HG02840 (cell line): ENCODE results near the gene TMEM60.
"Not testable (repeated sequence)": the region's sequence is repeated elsewhere in the genome, so short reads cannot be mapped to it uniquely, and the experiment has no call there.

Experiments used
- ATAC-seq: cut with Tn5 transposase; IDR thresholded peaks from one replicate; pipeline ENCODE4 v1.9.1; 2021; ENCODE audit warnings: mild to moderate bottlenecking, moderate library complexity, moderate number of reproducible peaks; ENCODE audit not compliant: unreplicated experiment, low FRiP score

The TMEM60 gene, protein sequence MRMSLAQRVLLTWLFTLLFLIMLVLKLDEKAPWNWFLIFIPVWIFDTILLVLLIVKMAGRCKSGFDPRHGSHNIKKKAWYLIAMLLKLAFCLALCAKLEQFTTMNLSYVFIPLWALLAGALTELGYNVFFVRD

GRCh38 chr7:77798394-77799077, at the start of gene TMEM60, which contains the start of gene PHTF2:
TMEM60 (minus strand) TSS chr7:77798434; CDS start chr7:77794373, 4,061 bp downstream.
PHTF2 (plus strand) TSS chr7:77798773.
- peak; percentile 95 for ATAC-seq

GRCh38 chr7:77846317-77847092, 48.3 kb upstream of the TMEM60 start:
- ATAC-seq = no peak

- no peak for ATAC-seq
Observed at GRCh38 chr7:77843194-77843593, 45.0 kb upstream of the TMEM60 start.

DNA sequence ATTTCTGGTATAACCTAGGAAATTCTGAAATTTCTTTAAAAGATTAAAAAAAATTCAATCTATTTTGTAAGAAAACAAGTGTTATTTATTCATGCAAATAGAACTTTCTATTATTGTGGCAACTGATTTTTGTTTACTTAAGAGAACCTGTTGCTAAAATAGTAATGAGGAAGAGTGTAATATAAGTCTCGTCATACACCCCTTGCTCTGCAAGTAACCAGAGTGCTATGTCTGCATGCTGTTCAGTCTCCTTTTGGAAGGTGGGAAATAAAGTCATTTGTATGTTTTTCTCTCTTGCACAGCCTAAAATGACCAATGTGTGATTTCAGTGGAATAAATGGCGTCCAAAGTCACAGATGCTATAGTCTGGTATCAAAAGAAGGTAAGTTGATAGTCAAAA, 41.7 kb upstream of the TMEM60 start:
- no peak for ATAC-seq

GRCh38 chr7:77838929-77839491, 40.8 kb upstream of the TMEM60 start:
- no peak for ATAC-seq

DNA sequence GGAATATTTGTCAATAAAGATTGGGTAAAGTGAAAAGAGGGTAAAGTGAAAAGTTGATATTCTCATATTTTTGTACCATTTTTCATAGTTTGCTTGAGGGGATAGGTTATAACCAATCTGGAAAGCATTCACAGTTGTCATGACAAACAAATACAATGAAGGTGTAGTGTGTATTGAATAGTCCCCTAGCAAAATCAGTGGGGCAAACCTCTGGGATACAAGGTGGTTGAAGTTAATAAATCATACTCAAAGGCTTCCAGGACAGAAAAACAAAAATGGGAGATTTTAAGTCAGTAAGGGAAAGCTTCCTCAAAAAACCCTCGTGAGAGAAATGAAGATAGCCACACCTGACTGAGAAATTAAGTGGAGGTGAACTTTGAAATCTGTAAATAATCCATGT, 39.7 kb upstream of the TMEM60 start:
- ATAC-seq = no peak

DNA sequence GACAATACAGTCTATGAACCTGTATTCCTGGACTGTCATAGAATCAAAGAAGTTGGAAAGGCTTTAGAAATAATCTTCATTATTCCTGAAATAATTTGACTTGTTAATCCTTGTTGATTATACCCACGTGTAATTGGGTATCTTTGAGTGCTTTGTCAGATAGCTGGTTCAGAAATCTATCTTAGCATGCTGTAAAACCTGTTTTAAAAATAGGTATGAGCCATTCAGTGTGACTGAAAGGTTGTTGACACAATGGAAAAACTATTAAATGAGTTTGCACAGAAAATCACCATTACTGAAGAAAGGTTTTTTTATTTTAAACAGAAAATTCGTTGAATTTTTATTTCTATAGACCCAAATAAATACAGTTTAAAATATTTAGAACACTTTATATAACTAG, 39.0 kb upstream of the TMEM60 start:
- no peak for ATAC-seq

DNA sequence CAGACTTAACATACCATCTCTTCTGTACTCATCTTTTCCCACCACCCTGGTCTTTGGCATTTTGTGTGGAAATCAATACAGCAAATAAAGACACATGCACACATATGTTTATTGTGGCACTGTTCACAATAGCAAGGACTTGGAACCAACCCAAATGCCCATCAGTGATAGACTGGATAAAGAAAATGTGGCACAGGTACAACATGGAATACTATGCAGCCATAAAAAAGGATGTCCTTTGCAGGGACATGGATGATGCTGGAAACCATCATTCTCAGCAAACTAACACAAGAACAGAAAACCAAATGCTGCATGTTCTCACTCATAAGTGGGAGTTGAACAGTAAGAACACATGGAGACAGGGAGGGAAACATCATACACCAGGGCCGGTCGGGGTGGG, 38.2 kb upstream of the TMEM60 start:
- ATAC-seq = not testable (repeated sequence)

DNA sequence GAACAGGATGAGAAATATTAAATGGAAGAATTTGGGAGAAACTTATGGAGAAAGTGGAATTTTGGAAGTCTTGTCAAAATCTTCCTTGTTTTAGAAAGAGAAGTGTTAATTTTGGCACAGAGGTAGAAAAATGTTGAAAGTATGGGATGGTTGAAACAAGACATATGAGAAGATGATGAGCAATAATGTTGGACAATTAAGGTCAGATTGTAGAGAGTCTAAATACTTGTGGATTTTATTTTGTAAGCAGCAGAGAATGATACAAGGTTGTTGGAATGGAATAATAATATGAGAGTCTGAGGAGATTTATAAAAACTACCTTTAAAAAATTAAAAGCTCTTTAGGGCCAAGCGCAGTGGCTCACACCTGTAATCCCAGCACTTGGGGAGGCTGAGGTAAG, 34.9 kb upstream of the TMEM60 start:
- no peak for ATAC-seq

DNA sequence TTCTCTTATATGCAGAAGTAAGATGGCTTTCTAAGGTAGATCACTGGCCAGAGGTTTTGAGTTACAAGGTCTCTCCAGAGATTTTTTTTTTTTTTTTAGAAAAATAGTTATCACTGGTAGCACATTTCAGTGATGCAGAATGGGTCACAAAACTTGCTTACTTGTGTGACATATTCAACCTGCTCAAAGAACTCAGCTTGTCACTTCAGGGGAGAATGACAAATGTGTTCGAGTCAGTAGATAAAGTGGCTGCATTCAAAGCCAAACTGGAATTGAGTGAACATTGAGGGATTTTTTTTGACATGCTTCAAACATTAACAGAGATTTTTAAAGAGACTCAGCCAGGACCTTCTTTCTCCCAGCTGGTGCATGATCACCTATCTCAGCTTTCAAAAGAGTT, 33.7 kb upstream of the TMEM60 start:
- ATAC-seq = no peak

DNA sequence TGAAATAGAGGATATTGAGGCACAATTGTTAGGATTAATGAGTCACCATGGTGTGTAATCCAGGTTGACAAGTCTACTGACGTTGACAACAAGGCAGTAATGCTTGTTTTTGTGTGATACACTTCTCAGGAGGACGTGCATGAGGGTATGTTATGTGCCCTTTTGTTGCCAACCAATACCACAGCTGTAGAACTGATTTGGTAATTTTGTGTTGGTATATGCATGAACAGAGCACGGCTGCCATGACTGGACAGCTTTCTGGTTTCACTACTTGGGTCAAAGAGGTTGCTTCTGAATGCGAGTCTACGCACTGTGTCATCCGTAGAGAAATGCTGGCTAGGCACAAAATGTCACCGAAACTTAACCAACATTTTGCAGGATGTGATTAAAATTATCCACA, 33.2 kb upstream of the TMEM60 start:
- no peak for ATAC-seq

DNA sequence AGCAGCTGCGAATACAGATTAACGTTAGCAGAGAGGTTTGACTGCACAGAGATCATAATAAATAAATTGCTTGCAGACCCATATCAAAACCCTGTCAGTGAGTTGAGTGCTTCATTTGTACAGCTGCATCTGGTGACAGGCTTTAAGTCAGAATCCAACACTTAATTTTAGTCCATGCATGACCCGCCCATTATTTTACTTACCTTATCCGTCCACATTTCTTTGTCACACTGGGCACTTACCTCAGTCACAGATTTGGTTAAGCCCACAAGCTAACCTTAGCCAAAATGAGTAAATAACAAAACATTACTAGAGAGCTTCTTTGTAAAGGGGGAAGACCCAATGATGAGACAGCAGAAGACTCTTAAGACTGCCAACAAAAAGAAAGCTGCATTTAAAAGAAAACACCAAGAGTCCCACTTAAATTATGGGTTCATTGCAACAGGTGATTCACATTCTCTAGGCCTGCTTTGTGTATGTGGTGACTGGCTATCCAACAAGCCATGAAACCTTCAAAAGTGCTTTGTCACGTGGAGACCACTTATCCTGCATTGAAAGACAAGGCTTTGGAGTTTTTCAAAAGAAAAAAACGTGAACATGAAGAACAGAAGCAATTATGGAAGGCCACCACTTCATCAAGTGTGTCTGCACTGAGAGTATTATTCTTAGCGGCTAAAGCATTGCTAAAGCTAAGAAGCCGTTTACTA, 32.6 kb upstream of the TMEM60 start:
- no peak for ATAC-seq

- no peak for ATAC-seq
Observed at GRCh38 chr7:77827999-77828398, 29.8 kb upstream of the TMEM60 start.

DNA sequence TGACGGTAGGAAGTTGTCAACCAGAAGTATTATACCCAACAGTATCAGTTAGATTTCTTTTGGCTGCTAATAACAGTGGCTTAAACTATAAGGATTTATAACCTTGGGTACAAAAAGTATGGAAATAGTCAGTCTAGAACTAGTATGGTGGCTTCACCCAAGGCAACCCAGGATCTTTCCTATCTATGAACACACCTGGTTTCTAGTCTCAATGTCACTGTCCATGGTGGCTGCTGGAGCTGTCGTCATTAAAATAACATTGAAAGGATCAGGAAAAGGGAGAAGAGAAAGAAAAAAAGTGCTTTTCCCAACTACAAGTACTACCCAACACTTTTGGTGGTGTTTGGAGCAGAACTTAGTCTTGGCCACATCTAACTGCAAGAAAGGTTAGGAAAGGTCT, 28.1 kb upstream of the TMEM60 start:
- no peak for ATAC-seq

DNA sequence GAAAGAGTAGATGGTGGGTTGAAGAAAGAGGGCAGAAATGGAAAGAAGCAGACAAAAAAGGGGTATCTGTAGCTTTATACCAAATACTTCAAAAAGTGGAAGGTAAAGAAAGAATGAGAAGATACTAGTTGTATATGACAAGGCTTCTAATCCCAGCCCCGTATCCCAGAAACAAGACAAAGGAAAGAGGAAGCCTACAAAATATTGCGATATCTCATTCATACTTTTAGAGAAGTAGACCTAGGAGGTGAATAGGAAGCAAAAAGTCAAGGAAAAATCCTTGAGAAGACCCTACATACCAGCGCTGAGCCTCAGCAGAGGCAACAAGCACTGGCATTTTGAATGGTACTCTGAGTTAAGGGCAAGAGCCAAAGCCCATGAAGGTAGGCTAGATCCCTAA, 26.9 kb upstream of the TMEM60 start:
- ATAC-seq = no peak

GRCh38 chr7:77824636-77825035, 26.4 kb upstream of the TMEM60 start:
- no peak for ATAC-seq

- no peak for ATAC-seq
Observed at GRCh38 chr7:77823787-77824186, 25.6 kb upstream of the TMEM60 start.

GRCh38 chr7:77822269-77822668, 24.0 kb upstream of the TMEM60 start:
- no peak for ATAC-seq

DNA sequence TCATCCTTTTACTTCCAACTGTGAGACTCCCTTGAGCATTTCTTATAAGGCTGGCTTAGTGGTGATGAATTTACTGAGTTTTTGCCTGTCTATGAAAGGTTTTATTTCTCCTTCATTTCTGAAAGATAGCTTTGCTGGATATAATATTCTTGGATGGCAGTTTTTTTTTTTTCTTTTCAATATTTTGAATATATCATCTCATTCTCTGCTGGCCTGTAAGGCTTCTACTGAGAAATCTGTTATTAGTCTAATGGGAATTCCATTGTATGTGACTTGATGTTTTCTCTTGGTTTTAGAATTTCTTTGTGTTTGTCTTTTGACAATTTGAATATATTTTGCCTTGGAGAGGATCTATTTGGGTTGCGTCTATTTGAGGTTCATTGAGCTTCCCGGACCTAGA, 22.7 kb upstream of the TMEM60 start:
- no peak for ATAC-seq

DNA sequence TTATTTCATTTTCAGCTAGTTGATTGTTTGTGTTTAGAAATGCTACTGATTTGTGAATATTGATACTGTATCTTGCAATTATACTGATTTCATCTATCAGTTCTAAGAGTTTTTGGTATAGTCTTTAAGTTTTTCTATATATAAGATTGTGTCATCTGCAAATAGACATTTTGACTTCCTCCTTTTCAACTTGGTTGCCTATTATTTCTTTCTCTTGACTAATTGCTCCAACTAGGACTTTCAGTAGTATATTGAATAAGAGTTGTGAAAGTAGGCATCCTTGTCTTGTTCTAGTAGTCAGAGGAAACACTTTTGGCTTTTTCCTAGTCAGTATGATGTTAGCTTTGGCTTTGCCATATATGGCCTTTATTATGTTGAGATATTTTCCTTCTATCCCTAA, 20.8 kb upstream of the TMEM60 start:
- no peak for ATAC-seq

DNA sequence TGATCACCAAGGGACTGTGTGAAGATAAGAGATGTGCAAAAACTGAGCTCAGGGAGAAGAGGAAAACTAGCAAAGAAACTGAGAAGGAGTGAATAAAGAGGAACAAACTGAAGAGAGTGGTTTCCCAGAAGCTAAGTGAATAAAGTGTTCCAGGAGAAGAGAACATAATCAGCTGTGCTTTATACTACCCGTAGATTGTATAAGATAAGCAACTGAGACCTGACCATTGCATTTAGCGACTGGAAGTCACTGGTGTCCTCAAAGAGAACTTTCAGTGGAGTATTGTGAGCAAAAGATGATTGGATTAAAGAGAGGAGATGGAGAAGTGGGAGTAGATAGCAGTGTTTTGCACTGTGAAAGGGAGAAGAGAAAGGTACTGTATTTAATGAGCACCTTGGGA, 14.9 kb upstream of the TMEM60 start:
- no peak for ATAC-seq
